ENCODE results near the gene ILKAP.

The ILKAP gene

GRCh38 chr2:238187618-238188548 is 15.6 kb downstream of the ILKAP start:
- H3K4me3 ChIP-seq = no peak overlapping the region
- no peak overlapping the region for H3K27ac ChIP-seq
- no peak for DNase-seq (ENCODE audit: low spot score)
- TF ChIP-seq, protein P1, sequence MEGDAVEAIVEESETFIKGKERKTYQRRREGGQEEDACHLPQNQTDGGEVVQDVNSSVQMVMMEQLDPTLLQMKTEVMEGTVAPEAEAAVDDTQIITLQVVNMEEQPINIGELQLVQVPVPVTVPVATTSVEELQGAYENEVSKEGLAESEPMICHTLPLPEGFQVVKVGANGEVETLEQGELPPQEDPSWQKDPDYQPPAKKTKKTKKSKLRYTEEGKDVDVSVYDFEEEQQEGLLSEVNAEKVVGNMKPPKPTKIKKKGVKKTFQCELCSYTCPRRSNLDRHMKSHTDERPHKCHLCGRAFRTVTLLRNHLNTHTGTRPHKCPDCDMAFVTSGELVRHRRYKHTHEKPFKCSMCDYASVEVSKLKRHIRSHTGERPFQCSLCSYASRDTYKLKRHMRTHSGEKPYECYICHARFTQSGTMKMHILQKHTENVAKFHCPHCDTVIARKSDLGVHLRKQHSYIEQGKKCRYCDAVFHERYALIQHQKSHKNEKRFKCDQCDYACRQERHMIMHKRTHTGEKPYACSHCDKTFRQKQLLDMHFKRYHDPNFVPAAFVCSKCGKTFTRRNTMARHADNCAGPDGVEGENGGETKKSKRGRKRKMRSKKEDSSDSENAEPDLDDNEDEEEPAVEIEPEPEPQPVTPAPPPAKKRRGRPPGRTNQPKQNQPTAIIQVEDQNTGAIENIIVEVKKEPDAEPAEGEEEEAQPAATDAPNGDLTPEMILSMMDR (IDR thresholded peaks at IDR 0.05) = no peak

GRCh38 chr2:238183821-238184220 is 19.7 kb downstream of the ILKAP start:
- Histone ChIP-seq H3K27ac (no peak overlapping the region), H3K4me3 (no peak overlapping the region)
- TF ChIP-seq, protein P1 (IDR thresholded peaks at IDR 0.05) = no peak
- no peak for DNase-seq (ENCODE audit: low spot score)

DNA sequence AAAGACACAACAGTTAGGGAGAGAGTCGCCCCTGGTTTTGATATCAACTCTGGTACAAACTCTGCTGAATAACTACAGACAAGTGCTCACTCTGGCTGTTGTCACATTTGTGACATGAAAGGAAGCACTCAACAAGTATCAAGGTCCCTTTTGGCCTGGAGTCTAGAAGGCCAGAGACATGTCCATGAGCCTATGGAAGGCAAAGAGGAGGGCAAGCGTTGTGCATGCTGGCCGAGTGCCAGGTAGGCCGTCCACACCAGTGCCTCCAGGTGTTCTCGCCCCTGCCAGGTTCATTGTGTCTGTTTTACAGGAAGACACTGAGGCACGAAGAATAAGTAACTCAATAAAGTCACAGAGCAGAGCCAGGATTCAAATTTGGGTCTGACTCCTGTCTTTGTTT is 21.1 kb downstream of the ILKAP start:
- H3K27ac ChIP-seq = no peak overlapping the region
- no peak for DNase-seq (ENCODE audit: low spot score)
- no peak overlapping the region for H3K4me3 ChIP-seq
- TF ChIP-seq, protein P1 (IDR thresholded peaks at IDR 0.05) = no peak

- Histone ChIP-seq H3K4me3 (no peak overlapping the region), H3K27ac (no peak overlapping the region)
- DNase-seq (ENCODE audit: low spot score) = no peak
- TF ChIP-seq, protein P1 (IDR thresholded peaks at IDR 0.05) = no peak
These were observed 22.9 kb downstream of the ILKAP start for GRCh38 chr2:238180554-238180953.

DNA sequence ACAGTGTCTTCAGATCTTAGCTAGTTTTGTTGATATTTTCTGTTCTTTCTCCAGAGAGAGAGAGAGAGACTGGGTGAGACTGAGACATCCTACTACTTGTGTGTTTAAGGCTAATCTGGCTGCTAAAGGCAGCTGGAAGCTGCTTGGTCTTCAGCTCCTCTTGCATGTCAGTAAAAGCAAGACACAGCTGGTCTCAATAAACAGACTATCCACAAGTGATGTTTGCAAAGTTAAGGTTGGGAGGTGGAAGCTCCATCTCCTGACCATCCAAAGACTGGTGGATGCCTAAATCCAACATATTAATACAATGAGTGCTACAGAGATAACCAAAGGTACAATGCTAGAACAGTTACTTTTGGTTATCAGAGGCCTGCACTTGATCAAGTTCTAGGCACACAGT is 26.9 kb downstream of the ILKAP start:
- Histone ChIP-seq H3K27ac (no peak overlapping the region), H3K4me3 (no peak overlapping the region)
- no peak for DNase-seq (ENCODE audit: low spot score)
- TF ChIP-seq, protein P1 (IDR thresholded peaks at IDR 0.05) = no peak

- H3K27ac ChIP-seq = no peak overlapping the region
- H3K4me3 ChIP-seq = no peak overlapping the region
- DNase-seq (ENCODE audit: low spot score) = no peak
- TF ChIP-seq, protein P1 (IDR thresholded peaks at IDR 0.05) = no peak
These were observed 28.8 kb downstream of the ILKAP start for GRCh38 chr2:238174701-238175100.

DNA sequence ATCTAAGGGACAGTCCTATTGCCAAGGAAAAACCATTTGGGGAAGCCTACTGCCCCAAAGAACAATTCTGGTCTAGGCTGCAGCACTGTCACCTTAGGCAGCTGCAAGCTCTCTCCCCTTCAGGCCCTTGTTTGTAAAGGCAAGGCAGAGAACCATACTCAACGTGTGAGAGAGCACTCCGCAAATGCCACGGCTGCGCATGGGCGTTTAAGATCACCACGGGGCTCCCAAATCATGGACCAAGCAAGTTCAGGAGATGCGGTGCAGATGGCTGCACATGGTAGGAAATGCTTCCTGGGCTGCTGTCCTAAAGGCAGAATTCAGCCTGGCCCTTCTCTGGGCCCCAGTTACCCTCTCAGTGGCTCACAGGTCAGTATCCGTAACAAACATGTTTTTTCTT is 29.2 kb downstream of the ILKAP start:
- DNase-seq (ENCODE audit: low spot score) = no peak
- TF ChIP-seq, protein P1 (IDR thresholded peaks at IDR 0.05) = no peak
- Histone ChIP-seq H3K4me3 (no peak overlapping the region), H3K27ac (no peak overlapping the region)

Data from coronary artery (tissue), 2 donors.